ENCODE measurements around the gene ACOXL. TPM values are rescaled to one million over a fixed set of nuclear protein-coding genes. Genes with fewer than 3 reads are reported as not detected.

The ACOXL gene
- total and polyA plus RNA-seq, 10 of the 15 experiments (the other 5 are each of a cell fraction or from before 2014, with no cell fraction given), result 0.05 to 1.3 (median 0.71) TPM

DNA sequence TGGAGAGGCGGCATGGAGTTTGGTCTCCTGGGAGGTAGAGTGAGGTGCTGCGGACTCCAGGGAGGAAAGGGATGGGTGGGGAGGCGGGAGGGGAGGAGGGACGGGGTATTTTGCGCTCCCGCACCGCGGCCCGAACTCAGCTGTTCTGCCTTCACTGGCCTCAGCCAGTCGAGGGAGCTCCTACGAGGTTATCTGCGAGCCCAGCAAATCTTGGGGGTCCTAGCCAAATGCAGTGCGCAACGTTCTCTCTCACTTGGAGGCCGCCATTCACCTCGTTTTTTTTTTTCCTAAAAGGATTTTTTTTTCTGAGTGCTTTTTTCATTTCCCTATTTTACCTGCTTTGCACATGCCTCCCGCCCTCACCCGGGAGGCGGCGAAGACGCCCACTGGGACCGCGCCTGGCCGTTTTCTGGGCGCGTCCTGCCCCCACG is 387.5 kb downstream of the ACOXL start (continued):
- TF ChIP-seq YY1 (IDR thresholded peaks at IDR 0.05; ENCODE audit: low read depth, low read length) (no peak), GABPA (IDR thresholded peaks at IDR 0.05; ENCODE audit: low read depth) (no peak), BHLHE40 (IDR thresholded peaks at IDR 0.05; ENCODE audit: borderline replicate concordance in 1 of 2, low read depth in 2 of 2, low read length in 1 of 2) (peak in 1 of 2 experiments; percentile 48; a peak in 3 of 4 replicates), CBX3 (IDR thresholded peaks at IDR 0.05; ENCODE audit: borderline replicate concordance, low read depth) (no peak), ATF7 (IDR thresholded peaks at IDR 0.05; ENCODE audit: low read depth) (no peak), RBBP5 (conservative IDR thresholded peaks at IDR 0.05) (no peak), TBL1XR1 (IDR thresholded peaks at IDR 0.05; ENCODE audit: low read depth, low read length) (no peak), IKZF2 (IDR thresholded peaks at IDR 0.05) (0 out of 4 replicates have a peak, but pooled peaks of 1 of the 2 experiments have one; percentile 36)
- TF ChIP-seq, protein P1, sequence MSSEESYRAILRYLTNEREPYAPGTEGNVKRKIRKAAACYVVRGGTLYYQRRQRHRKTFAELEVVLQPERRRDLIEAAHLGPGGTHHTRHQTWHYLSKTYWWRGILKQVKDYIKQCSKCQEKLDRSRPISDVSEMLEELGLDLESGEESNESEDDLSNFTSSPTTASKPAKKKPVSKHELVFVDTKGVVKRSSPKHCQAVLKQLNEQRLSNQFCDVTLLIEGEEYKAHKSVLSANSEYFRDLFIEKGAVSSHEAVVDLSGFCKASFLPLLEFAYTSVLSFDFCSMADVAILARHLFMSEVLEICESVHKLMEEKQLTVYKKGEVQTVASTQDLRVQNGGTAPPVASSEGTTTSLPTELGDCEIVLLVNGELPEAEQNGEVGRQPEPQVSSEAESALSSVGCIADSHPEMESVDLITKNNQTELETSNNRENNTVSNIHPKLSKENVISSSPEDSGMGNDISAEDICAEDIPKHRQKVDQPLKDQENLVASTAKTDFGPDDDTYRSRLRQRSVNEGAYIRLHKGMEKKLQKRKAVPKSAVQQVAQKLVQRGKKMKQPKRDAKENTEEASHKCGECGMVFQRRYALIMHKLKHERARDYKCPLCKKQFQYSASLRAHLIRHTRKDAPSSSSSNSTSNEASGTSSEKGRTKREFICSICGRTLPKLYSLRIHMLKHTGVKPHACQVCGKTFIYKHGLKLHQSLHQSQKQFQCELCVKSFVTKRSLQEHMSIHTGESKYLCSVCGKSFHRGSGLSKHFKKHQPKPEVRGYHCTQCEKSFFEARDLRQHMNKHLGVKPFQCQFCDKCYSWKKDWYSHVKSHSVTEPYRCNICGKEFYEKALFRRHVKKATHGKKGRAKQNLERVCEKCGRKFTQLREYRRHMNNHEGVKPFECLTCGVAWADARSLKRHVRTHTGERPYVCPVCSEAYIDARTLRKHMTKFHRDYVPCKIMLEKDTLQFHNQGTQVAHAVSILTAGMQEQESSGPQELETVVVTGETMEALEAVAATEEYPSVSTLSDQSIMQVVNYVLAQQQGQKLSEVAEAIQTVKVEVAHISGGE (CRISPR knock-in tag; IDR thresholded peaks at IDR 0.05), result no peak
- TF ChIP-seq, protein P2, sequence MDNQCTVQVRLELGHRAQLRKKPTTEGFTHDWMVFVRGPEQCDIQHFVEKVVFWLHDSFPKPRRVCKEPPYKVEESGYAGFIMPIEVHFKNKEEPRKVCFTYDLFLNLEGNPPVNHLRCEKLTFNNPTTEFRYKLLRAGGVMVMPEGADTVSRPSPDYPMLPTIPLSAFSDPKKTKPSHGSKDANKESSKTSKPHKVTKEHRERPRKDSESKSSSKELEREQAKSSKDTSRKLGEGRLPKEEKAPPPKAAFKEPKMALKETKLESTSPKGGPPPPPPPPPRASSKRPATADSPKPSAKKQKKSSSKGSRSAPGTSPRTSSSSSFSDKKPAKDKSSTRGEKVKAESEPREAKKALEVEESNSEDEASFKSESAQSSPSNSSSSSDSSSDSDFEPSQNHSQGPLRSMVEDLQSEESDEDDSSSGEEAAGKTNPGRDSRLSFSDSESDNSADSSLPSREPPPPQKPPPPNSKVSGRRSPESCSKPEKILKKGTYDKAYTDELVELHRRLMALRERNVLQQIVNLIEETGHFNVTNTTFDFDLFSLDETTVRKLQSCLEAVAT (IDR thresholded peaks at IDR 0.05), result no peak
- TF ChIP-seq, protein P3, sequence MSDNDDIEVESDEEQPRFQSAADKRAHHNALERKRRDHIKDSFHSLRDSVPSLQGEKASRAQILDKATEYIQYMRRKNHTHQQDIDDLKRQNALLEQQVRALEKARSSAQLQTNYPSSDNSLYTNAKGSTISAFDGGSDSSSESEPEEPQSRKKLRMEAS (IDR thresholded peaks at IDR 0.05; ENCODE audit: low read depth, low read length), result no peak
- TF ChIP-seq, protein P4, sequence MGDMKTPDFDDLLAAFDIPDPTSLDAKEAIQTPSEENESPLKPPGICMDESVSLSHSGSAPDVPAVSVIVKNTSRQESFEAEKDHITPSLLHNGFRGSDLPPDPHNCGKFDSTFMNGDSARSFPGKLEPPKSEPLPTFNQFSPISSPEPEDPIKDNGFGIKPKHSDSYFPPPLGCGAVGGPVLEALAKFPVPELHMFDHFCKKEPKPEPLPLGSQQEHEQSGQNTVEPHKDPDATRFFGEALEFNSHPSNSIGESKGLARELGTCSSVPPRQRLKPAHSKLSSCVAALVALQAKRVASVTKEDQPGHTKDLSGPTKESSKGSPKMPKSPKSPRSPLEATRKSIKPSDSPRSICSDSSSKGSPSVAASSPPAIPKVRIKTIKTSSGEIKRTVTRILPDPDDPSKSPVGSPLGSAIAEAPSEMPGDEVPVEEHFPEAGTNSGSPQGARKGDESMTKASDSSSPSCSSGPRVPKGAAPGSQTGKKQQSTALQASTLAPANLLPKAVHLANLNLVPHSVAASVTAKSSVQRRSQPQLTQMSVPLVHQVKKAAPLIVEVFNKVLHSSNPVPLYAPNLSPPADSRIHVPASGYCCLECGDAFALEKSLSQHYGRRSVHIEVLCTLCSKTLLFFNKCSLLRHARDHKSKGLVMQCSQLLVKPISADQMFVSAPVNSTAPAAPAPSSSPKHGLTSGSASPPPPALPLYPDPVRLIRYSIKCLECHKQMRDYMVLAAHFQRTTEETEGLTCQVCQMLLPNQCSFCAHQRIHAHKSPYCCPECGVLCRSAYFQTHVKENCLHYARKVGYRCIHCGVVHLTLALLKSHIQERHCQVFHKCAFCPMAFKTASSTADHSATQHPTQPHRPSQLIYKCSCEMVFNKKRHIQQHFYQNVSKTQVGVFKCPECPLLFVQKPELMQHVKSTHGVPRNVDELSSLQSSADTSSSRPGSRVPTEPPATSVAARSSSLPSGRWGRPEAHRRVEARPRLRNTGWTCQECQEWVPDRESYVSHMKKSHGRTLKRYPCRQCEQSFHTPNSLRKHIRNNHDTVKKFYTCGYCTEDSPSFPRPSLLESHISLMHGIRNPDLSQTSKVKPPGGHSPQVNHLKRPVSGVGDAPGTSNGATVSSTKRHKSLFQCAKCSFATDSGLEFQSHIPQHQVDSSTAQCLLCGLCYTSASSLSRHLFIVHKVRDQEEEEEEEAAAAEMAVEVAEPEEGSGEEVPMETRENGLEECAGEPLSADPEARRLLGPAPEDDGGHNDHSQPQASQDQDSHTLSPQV (IDR thresholded peaks at IDR 0.05), result no peak
- TF ChIP-seq, protein P5, sequence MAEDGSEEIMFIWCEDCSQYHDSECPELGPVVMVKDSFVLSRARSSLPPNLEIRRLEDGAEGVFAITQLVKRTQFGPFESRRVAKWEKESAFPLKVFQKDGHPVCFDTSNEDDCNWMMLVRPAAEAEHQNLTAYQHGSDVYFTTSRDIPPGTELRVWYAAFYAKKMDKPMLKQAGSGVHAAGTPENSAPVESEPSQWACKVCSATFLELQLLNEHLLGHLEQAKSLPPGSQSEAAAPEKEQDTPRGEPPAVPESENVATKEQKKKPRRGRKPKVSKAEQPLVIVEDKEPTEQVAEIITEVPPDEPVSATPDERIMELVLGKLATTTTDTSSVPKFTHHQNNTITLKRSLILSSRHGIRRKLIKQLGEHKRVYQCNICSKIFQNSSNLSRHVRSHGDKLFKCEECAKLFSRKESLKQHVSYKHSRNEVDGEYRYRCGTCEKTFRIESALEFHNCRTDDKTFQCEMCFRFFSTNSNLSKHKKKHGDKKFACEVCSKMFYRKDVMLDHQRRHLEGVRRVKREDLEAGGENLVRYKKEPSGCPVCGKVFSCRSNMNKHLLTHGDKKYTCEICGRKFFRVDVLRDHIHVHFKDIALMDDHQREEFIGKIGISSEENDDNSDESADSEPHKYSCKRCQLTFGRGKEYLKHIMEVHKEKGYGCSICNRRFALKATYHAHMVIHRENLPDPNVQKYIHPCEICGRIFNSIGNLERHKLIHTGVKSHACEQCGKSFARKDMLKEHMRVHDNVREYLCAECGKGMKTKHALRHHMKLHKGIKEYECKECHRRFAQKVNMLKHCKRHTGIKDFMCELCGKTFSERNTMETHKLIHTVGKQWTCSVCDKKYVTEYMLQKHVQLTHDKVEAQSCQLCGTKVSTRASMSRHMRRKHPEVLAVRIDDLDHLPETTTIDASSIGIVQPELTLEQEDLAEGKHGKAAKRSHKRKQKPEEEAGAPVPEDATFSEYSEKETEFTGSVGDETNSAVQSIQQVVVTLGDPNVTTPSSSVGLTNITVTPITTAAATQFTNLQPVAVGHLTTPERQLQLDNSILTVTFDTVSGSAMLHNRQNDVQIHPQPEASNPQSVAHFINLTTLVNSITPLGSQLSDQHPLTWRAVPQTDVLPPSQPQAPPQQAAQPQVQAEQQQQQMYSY (CRISPR knock-in tag; IDR thresholded peaks at IDR 0.05), result no peak

Data from GM12878 (cell line).